Upper lobe of right lung (tissue), 1 donor: ENCODE results near the gene KDELR3. TPM values are rescaled to one million over a fixed set of nuclear protein-coding genes. Genes with fewer than 3 reads are reported as not detected.

Source experiments
- ATAC-seq: fragments of 200-7000 bp; cut with Tn5 transposase; one replicate; pipeline ENCODE4 v1.9.1; 2020; ENCODE audit warnings: mild to moderate bottlenecking, moderate library complexity
- DNase-seq: peaks from one replicate; pipeline ENCODE4 v3.0.0-alpha.2; 2020
- H3K27ac ChIP-seq: fragments of 200-600 bp; one replicate; pipeline ENCODE4 v1.8.0; 2022
- H3K27me3 ChIP-seq: fragments of 200-600 bp; one replicate; pipeline ENCODE4 v1.8.0; 2022; ENCODE audit warnings: mild to moderate bottlenecking
- H3K36me3 ChIP-seq: fragments of 200-600 bp; one replicate; pipeline ENCODE4 v1.8.0; 2022
- H3K4me1 ChIP-seq: fragments of 200-600 bp; one replicate; pipeline ENCODE4 v1.8.0; 2022
- H3K4me3 ChIP-seq: fragments of 200-600 bp; one replicate; pipeline ENCODE4 v1.8.0; 2022; ENCODE audit warnings: mild to moderate bottlenecking
- H3K9me3 ChIP-seq: fragments of 200-600 bp; one replicate; pipeline ENCODE4 v1.8.0; 2022
- CTCF ChIP-seq: fragments of 200-600 bp; IDR thresholded peaks from one replicate; pipeline ENCODE4 v1.8.0; 2022; ENCODE audit warnings: antibody characterized with exemption
- intact Hi-C: fragments of 100-400 bp; cut with DNase I; formaldehyde crosslinking; loops from one replicate; pipeline ENCODE4 v1.11.0; 2022
- total RNA-seq: library from RNA; stranded (reverse); fragmentation: NEBNext Ultra II Directional; extraction: Animal tissue kit (Norgen Biotek cat#: 25700); gene quantifications from one replicate; pipeline ENCODE4 v1.2.1, GENCODE V29; 2021
- donor health status: DM: no; HTN: yes; CAD: no; lungs with severe emphysema.

KDELR3 gene
- total RNA-seq, 1 donor from 2014 or later = 5.9 TPM

DNA sequence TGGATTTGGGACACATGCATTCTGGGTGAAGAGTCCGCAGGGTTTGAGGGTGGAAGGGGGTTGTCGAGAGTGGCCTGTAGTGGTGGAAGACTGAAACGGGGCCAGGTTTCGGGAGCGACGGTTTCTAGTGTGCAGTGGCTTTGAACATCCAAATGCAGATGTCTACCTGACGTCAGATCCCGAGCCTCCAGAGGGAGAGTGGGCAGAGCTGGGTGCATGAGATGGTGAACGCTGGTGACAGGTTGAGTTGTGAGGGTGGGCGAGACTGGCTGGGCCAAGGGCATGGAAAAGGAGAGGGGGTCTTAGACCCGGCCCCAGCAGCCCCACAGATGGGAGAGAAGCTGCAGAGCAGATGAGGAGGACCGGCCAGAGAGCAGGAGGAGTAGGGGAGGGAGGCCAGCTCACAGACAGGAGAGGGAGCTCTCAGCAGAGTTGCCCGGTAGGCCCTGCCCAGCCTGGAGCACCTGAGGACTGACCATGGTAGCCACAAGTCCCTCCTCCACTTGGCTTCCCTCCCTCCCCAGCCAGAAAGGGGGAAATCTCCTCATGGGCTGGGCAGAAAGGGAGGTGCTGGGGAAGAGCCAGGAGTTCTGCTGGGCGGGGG is 27.0 kb upstream of the KDELR3 start:
- no peak for TF ChIP-seq CTCF
- H3K36me3 ChIP-seq = no peaks in the 10 kb centered on the region
- no peaks in the 10 kb centered on the region for H3K4me1 ChIP-seq
- ATAC-seq = no peak
- no peak overlapping the region for H3K27ac ChIP-seq
- no peak for DNase-seq
- intact Hi-C loops = no loop called here
- H3K27me3 ChIP-seq = peaks cover 17% of the 10 kb centered on the region
- H3K9me3 ChIP-seq = no peaks in the 10 kb centered on the region
- H3K4me3 ChIP-seq = no peak overlapping the region

DNA sequence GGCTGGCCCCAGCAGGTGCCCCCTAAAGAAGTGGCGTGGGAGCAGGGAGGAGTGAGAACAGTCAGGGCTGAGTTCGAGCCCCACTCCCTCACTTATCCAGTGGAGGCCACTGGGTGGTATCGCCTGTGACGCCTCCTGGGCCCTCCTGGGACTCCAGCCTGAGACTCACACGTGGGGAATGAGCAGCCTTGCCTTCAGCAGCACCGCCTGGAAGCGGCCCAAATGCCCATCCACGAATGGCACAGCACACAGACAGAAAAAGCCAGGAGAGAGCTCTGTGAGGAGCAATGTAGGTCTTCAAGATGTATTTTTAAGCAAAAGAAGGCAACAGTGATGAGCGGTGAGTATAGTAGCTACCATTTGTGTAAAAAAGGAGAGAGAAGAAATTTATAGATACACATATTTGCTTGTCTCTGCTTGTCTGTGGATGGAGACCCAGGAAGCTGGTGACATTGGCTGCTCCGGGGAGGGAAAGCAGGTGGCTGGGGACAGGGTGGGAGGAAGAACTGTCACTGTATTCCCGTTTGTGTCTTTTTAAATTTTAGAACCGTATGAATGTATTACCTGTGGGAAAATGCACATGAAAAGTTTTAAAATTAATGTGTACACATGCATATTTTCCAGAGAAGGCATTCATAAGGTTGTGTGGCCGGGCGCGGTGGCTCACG is 26.1 kb upstream of the KDELR3 start:
- no peaks in the 10 kb centered on the region for H3K9me3 ChIP-seq
- no peak for TF ChIP-seq CTCF
- DNase-seq (no peak), ATAC-seq (no peak)
- H3K36me3 ChIP-seq = no peaks in the 10 kb centered on the region
- peaks cover 23% of the 10 kb centered on the region for H3K27me3 ChIP-seq
- H3K4me3 ChIP-seq = no peak overlapping the region
- H3K27ac ChIP-seq = no peak overlapping the region
- intact Hi-C loops = no loop called here
- no peaks in the 10 kb centered on the region for H3K4me1 ChIP-seq

DNA sequence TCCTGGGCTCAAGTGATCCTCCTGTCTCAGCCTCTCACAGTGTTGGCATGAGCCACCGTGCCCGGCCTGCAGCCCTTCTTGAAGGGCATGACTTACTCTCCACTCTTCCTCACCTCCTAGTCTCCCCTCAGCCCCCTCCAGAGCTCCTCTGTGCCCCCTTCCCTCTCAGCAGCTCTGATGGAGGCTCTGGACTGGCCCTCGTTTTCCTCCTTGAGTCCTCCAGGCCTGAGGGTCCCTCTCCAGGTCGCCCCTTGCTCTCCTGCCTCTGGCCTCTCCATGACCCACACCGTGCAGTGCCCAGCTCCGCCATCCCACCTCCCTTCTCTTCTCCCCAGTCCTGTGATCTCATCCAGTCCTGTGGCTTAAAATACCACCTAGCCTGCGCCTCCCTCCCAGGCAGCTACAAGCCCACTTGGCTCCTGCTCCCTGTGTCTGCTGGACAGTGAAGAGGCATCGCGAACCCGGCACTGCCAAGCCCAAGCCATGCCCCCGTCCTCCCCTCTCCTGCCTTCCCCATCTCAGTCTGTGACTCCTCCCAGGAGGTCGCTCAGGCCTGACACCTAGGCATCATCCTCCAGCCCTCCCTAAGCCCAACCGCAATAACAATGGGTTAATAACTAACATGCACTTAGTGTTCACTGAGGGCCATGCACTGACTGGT is 24.8 kb upstream of the KDELR3 start:
- Histone ChIP-seq H3K9me3 (no peaks in the 10 kb centered on the region), H3K4me3 (no peak overlapping the region), H3K27ac (no peak overlapping the region), H3K36me3 (no peaks in the 10 kb centered on the region), H3K4me1 (no peaks in the 10 kb centered on the region), H3K27me3 (peaks cover 23% of the 10 kb centered on the region)
- no peak for TF ChIP-seq CTCF
- ATAC-seq = peak; percentile 32
- no peak for DNase-seq
- intact Hi-C loops = no loop called here

- DNase-seq (no peak), ATAC-seq (no peak)
- no peak overlapping the region for H3K27ac ChIP-seq
- TF ChIP-seq CTCF = no peak
- H3K27me3 ChIP-seq = peaks cover 29% of the 10 kb centered on the region
- no peaks in the 10 kb centered on the region for H3K9me3 ChIP-seq
- H3K36me3 ChIP-seq = no peaks in the 10 kb centered on the region
- no peaks in the 10 kb centered on the region for H3K4me1 ChIP-seq
- H3K4me3 ChIP-seq = no peak overlapping the region
- intact Hi-C loops = no loop called here
These were observed 24.0 kb upstream of the KDELR3 start for GRCh38 chr22:38443628-38444521.

DNA sequence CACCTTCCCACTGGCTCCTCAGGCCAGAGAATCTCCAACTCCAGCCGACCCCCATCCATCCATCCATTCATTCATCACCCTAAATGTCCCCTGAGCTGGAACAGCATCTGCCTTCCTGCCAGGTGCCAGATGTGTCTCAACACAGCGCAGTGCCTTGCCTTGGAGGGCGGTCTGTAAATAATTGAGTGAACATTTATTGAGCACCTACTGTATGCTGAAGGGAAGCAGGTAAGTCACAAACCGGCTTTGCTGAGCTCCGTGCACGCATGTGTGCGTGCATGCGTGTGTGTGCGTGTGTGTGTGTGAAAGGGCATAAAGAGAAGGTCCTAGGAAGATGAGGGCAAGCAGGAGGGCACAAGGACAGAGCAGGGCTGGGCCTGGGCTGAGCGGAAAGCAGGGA is 23.1 kb upstream of the KDELR3 start:
- ATAC-seq = no peak

More for the DNA sequence above, 23.1 kb upstream of the KDELR3 start:
- Histone ChIP-seq H3K27me3 (peaks cover 36% of the 10 kb centered on the region), H3K9me3 (no peaks in the 10 kb centered on the region), H3K4me3 (no peak overlapping the region), H3K27ac (no peak overlapping the region), H3K36me3 (no peaks in the 10 kb centered on the region), H3K4me1 (no peaks in the 10 kb centered on the region)
- intact Hi-C loops = no loop called here
- TF ChIP-seq CTCF = no peak
- DNase-seq = no peak
